Activated naive CD8-positive, alpha-beta T cell treated with anti-CD3 and anti-CD28 coated beads, Interleukin-2, amount 50 U/mL, for 24 hours (primary cell): Measurements from ENCODE around the gene ZNF836.

Source experiments
- ATAC-seq: fragments of 150-1000 bp; cut with Tn5 transposase; one replicate; pipeline ENCODE4 v1.10.0; 2021
- DNase-seq: peaks from one replicate; pipeline ENCODE4 v3.0.0; 2021
- H3K27ac Mint-ChIP-seq: one replicate; pipeline ENCODE4 v1.8.0; 2021; ENCODE audit warnings: mild to moderate bottlenecking, mixed read lengths
- H3K27me3 Mint-ChIP-seq: one replicate; pipeline ENCODE4 v1.8.0; 2021; ENCODE audit warnings: mixed read lengths
- H3K36me3 Mint-ChIP-seq: one replicate; pipeline ENCODE4 v1.8.0; 2021; ENCODE audit warnings: low read depth, mixed read lengths
- H3K4me1 Mint-ChIP-seq: one replicate; pipeline ENCODE4 v1.8.0; 2021; ENCODE audit warnings: mixed read lengths
- H3K4me3 Mint-ChIP-seq: one replicate; pipeline ENCODE4 v1.8.0; 2021; ENCODE audit warnings: mild to moderate bottlenecking, moderate library complexity, mixed read lengths
- H3K9me3 Mint-ChIP-seq: one replicate; pipeline ENCODE4 v1.8.0; 2021; ENCODE audit warnings: mixed read lengths

The ZNF836 gene

GRCh38 chr19:52142001-52142595 lies 29.3 kb downstream of the ZNF836 start:
- Mint-ChIP-seq H3K27me3 (no peaks in the 10 kb centered on the region), H3K9me3 (peaks cover 37% of the 10 kb centered on the region), H3K36me3 (peaks cover 29% of the 10 kb centered on the region), H3K27ac (no peak overlapping the region), H3K4me1 (peaks cover 31% of the 10 kb centered on the region), H3K4me3 (no peak overlapping the region)
- DNase-seq: no peak
- no peak for ATAC-seq

GRCh38 chr19:52141203-52141602 lies 30.2 kb downstream of the ZNF836 start:
- no peak overlapping the region for H3K27ac Mint-ChIP-seq
- H3K27me3 Mint-ChIP-seq: no peaks in the 10 kb centered on the region
- DNase-seq (no peak), ATAC-seq (no peak)
- H3K4me1 Mint-ChIP-seq: peaks cover 32% of the 10 kb centered on the region
- H3K4me3 Mint-ChIP-seq: no peak overlapping the region
- peaks cover 32% of the 10 kb centered on the region for H3K36me3 Mint-ChIP-seq
- peaks cover 34% of the 10 kb centered on the region for H3K9me3 Mint-ChIP-seq

GRCh38 chr19:52140032-52140710 lies 31.2 kb downstream of the ZNF836 start:
- Mint-ChIP-seq H3K4me1 (peaks cover 32% of the 10 kb centered on the region), H3K27me3 (no peaks in the 10 kb centered on the region), H3K36me3 (peaks cover 41% of the 10 kb centered on the region), H3K27ac (peak overlapping the region; percentile 90), H3K4me3 (peak overlapping the region; percentile 97), H3K9me3 (peaks cover 37% of the 10 kb centered on the region)
- no peak for DNase-seq
- peak; percentile 93 for ATAC-seq

GRCh38 chr19:52139252-52140031 lies 32.0 kb downstream of the ZNF836 start, which contains the start of gene ZNF616:
ZNF616 (minus strand) TSS chr19:52139938; CDS start chr19:52130512, 9,426 bp downstream.
- Mint-ChIP-seq H3K9me3 (peaks cover 37% of the 10 kb centered on the region), H3K4me1 (peaks cover 32% of the 10 kb centered on the region), H3K4me3 (peak within 1 kb of the TSS; percentile 97), H3K27ac (peak within 1 kb of the TSS; percentile 90), H3K36me3 (peaks cover 47% of the 10 kb centered on the region), H3K27me3 (no peaks in the 10 kb centered on the region)
- ATAC-seq (peak; percentile 89), DNase-seq (peak; percentile 99)

GRCh38 chr19:52138983-52139251 lies 32.5 kb downstream of the ZNF836 start:
- Mint-ChIP-seq H3K36me3 (peaks cover 52% of the 10 kb centered on the region), H3K4me1 (peaks cover 32% of the 10 kb centered on the region), H3K27me3 (no peaks in the 10 kb centered on the region), H3K9me3 (peaks cover 40% of the 10 kb centered on the region), H3K4me3 (peak overlapping the region; percentile 97), H3K27ac (peak overlapping the region; percentile 90)
- DNase-seq (no peak), ATAC-seq (no peak)

GRCh38 chr19:52138278-52138982 lies 33.0 kb downstream of the ZNF836 start:
- no peaks in the 10 kb centered on the region for H3K27me3 Mint-ChIP-seq
- peaks cover 34% of the 10 kb centered on the region for H3K4me1 Mint-ChIP-seq
- H3K36me3 Mint-ChIP-seq: peaks cover 56% of the 10 kb centered on the region
- ATAC-seq (no peak), DNase-seq (peak; percentile 44)
- peak overlapping the region; percentile 90 for H3K27ac Mint-ChIP-seq
- H3K9me3 Mint-ChIP-seq: peaks cover 43% of the 10 kb centered on the region
- peak overlapping the region; percentile 97 for H3K4me3 Mint-ChIP-seq

GRCh38 chr19:52120286-52120685 lies 51.1 kb downstream of the ZNF836 start:
- DNase-seq (no peak), ATAC-seq (no peak)
- Mint-ChIP-seq H3K4me3 (no peak overlapping the region), H3K9me3 (peaks cover 71% of the 10 kb centered on the region), H3K36me3 (peaks cover 96% of the 10 kb centered on the region), H3K27ac (no peak overlapping the region), H3K4me1 (no peaks in the 10 kb centered on the region), H3K27me3 (no peaks in the 10 kb centered on the region)

GRCh38 chr19:52115526-52116053 lies 55.8 kb downstream of the ZNF836 start:
- no peak for ATAC-seq

GRCh38 chr19:52114691-52115090 lies 56.7 kb downstream of the ZNF836 start:
- H3K9me3 Mint-ChIP-seq: peaks cover 87% of the 10 kb centered on the region

More at GRCh38 chr19:52115526-52116053, 55.8 kb downstream of the ZNF836 start:
- Mint-ChIP-seq H3K27me3 (no peaks in the 10 kb centered on the region), H3K4me1 (no peaks in the 10 kb centered on the region), H3K4me3 (no peak overlapping the region), H3K27ac (no peak overlapping the region), H3K9me3 (peaks cover 91% of the 10 kb centered on the region), H3K36me3 (peaks cover 81% of the 10 kb centered on the region)
- no peak for DNase-seq

GRCh38 chr19:52112624-52113023 lies 58.8 kb downstream of the ZNF836 start:
- no peaks in the 10 kb centered on the region for H3K27me3 Mint-ChIP-seq
- no peak overlapping the region for H3K4me3 Mint-ChIP-seq
- ATAC-seq (no peak), DNase-seq (no peak)
- H3K4me1 Mint-ChIP-seq: no peaks in the 10 kb centered on the region
- peaks cover 80% of the 10 kb centered on the region for H3K9me3 Mint-ChIP-seq
- H3K36me3 Mint-ChIP-seq: peaks cover 63% of the 10 kb centered on the region
- no peak overlapping the region for H3K27ac Mint-ChIP-seq

More at GRCh38 chr19:52114691-52115090, 56.7 kb downstream of the ZNF836 start:
- Mint-ChIP-seq H3K27ac (no peak overlapping the region), H3K4me3 (no peak overlapping the region), H3K27me3 (no peaks in the 10 kb centered on the region), H3K36me3 (peaks cover 75% of the 10 kb centered on the region), H3K4me1 (no peaks in the 10 kb centered on the region)
- ATAC-seq: no peak
- DNase-seq: no peak

- ATAC-seq (no peak), DNase-seq (no peak)
- no peaks in the 10 kb centered on the region for H3K4me1 Mint-ChIP-seq
- peaks cover 58% of the 10 kb centered on the region for H3K36me3 Mint-ChIP-seq
- no peak overlapping the region for H3K4me3 Mint-ChIP-seq
- H3K27ac Mint-ChIP-seq: no peak overlapping the region
- peaks cover 77% of the 10 kb centered on the region for H3K9me3 Mint-ChIP-seq
- no peaks in the 10 kb centered on the region for H3K27me3 Mint-ChIP-seq
These were observed 60.6 kb downstream of the ZNF836 start for GRCh38 chr19:52110780-52111179.
